H1 (cell line): Measurements from ENCODE around the gene CTXN3. TPM values are rescaled to one million over a fixed set of nuclear protein-coding genes. Genes with fewer than 3 reads are reported as not detected.

ENCODE experiments used
- CTCF ChIA-PET: fragments of 300-600 bp; sonication (Branson Sonifier 250); formaldehyde crosslinking; loops from one replicate; lab custom pipeline; 2021; ENCODE audit not compliant: partially characterized antibody; lab: Charles Lee
- POLR2A ChIA-PET: fragments of 300-600 bp; sonication (Branson Sonifier 250); formaldehyde crosslinking; loops from one replicate; lab custom pipeline; 2021; ENCODE audit warnings: inconsistent platforms; ENCODE audit not compliant: partially characterized antibody; lab: Charles Lee
- DNase-seq, 2 experiments: peaks; one replicate each; pipeline versions ENCODE4 v3.0.0 to v3.0.0-alpha.2; 2010 to 2022; ENCODE audit warnings: low spot score in 2 of 2, low read depth in 1 of 2, mixed read lengths in 1 of 2
- FAIRE-seq: peaks from 2 replicates; lab custom pipeline; 2011; peaks lifted over from hg19 to GRCh38; lab: Jason Lieb, UNC
- H2AFZ ChIP-seq: 2 replicates; pipeline ENCODE4 v1.8.1; 2012; ENCODE audit warnings: low read length, inconsistent platforms
- H2AK5ac ChIP-seq: 2 replicates; pipeline ENCODE4 v1.6.1; 2013; ENCODE audit warnings: low read depth, low read length
- H2BK120ac ChIP-seq: replicated peaks from 2 replicates; pipeline ENCODE3; 2013; ENCODE audit warnings: low read depth, low read length, inconsistent platforms
- H2BK12ac ChIP-seq: 2 replicates; pipeline ENCODE4 v1.6.1; 2013; ENCODE audit warnings: low read depth, low read length
- H2BK15ac ChIP-seq: 2 replicates; pipeline ENCODE4 v1.6.1; 2013; ENCODE audit warnings: low read length
- H2BK20ac ChIP-seq: 2 replicates; pipeline ENCODE4 v1.6.1; 2013; ENCODE audit warnings: low read length
- H2BK5ac ChIP-seq: 2 replicates; pipeline ENCODE4 v1.6.1; 2013; ENCODE audit warnings: low read depth, low read length
- H3K14ac ChIP-seq: 2 replicates; pipeline ENCODE4 v1.6.1; 2013; ENCODE audit warnings: inconsistent platforms; ENCODE audit not compliant: insufficient read length
- H3K18ac ChIP-seq: 2 replicates; pipeline ENCODE4 v1.6.1; 2013; ENCODE audit warnings: low read length; ENCODE audit errors: extremely low read depth
- H3K23ac ChIP-seq: 2 replicates; pipeline ENCODE4 v1.6.1; 2013; ENCODE audit warnings: inconsistent platforms; ENCODE audit not compliant: insufficient read length
- H3K23me2 ChIP-seq: 2 replicates; pipeline ENCODE4 v1.6.1; 2013; ENCODE audit warnings: low read depth, low read length
- H3K27ac ChIP-seq: 2 replicates; pipeline ENCODE4 v1.6.1; 2011; ENCODE audit warnings: low read depth, low read length, inconsistent platforms
- H3K27me3 ChIP-seq, 4 experiments: replicated peaks in 1 of 4; 1 replicate in 1 of 4; 2 replicates in 3 of 4; pipeline versions ENCODE4 v1.6.1 to v1.8.1; 2011 to 2013; ENCODE audit warnings: low read length in 3 of 4, mild to moderate bottlenecking in 3 of 4, inconsistent platforms in 2 of 4, mixed read lengths in 2 of 4, moderate library complexity in 1 of 4; ENCODE audit not compliant: control insufficient read depth in 3 of 4, insufficient read depth in 3 of 4; ENCODE audit errors: extremely low read depth in 1 of 4
- H3K36me3 ChIP-seq, 4 experiments: 2 replicates each; pipeline versions ENCODE4 v1.6.1 to v1.8.1; 2011 to 2013; ENCODE audit warnings: mild to moderate bottlenecking in 4 of 4, low read length in 3 of 4, moderate library complexity in 2 of 4, control low read depth in 1 of 4, inconsistent platforms in 1 of 4; ENCODE audit not compliant: insufficient read depth in 4 of 4, control insufficient read depth in 2 of 4
- H3K4ac ChIP-seq: replicated peaks from 2 replicates; pipeline ENCODE3; 2013; ENCODE audit warnings: low read length, low read depth, mixed read lengths, inconsistent platforms; ENCODE audit not compliant: insufficient read length
- H3K4me1 ChIP-seq, 4 experiments: replicated peaks in 1 of 4; 1 replicate in 1 of 4; 2 replicates in 3 of 4; pipeline versions ENCODE4 v1.6.1 to v1.8.1; 2011 to 2013; ENCODE audit warnings: low read length in 3 of 4, inconsistent platforms in 2 of 4, mixed read lengths in 1 of 4; ENCODE audit not compliant: insufficient read depth in 4 of 4, control insufficient read depth in 3 of 4
- H3K4me2 ChIP-seq, 2 experiments: 2 replicates each; pipeline versions ENCODE4 v1.6.1 to v1.8.1; 2011 to 2013; ENCODE audit warnings: low read depth in 2 of 2, low read length in 2 of 2, control low read depth in 1 of 2, inconsistent platforms in 1 of 2, mild to moderate bottlenecking in 1 of 2; ENCODE audit not compliant: insufficient read depth in 1 of 2
- H3K4me3 ChIP-seq, 4 experiments: fragments of 200-600, 300-600 bp in 1 of 4; sonication (generic), shearing (Covaris generic), sonication (Bioruptor Twin) in 1 of 4; 2 replicates each; pipeline versions ENCODE4 v1.5.1 to v1.8.1; 2011 to 2016; ENCODE audit warnings: low read length in 4 of 4, low read depth in 3 of 4, control low read depth in 2 of 4, inconsistent platforms in 2 of 4, mild to moderate bottlenecking in 2 of 4, mixed read lengths in 1 of 4, moderate library complexity in 1 of 4; ENCODE audit not compliant: insufficient read depth in 2 of 4; ENCODE audit errors: extremely low read depth in 1 of 4
- H3K56ac ChIP-seq: replicated peaks from 2 replicates; pipeline ENCODE3; 2013; ENCODE audit warnings: low read depth, mild to moderate bottlenecking, mixed read lengths, low read length, inconsistent platforms; ENCODE audit not compliant: insufficient read length
- H3K79me1 ChIP-seq: 2 replicates; pipeline ENCODE4 v1.6.1; 2013; ENCODE audit warnings: low read depth, low read length, control low read depth
- H3K79me2 ChIP-seq, 2 experiments: 2 replicates each; pipeline versions ENCODE4 v1.6.1 to v1.8.1; 2012 to 2013; ENCODE audit warnings: low read length in 2 of 2, mild to moderate bottlenecking in 2 of 2, inconsistent platforms in 1 of 2; ENCODE audit not compliant: insufficient read depth in 2 of 2, control insufficient read depth in 1 of 2
- H3K9ac ChIP-seq, 4 experiments: replicated peaks in 1 of 4; 1 replicate in 1 of 4; 2 replicates in 3 of 4; pipeline versions ENCODE4 v1.6.1 to v1.8.1; 2011 to 2013; ENCODE audit warnings: low read depth in 3 of 4, low read length in 3 of 4, control low read depth in 2 of 4, mild to moderate bottlenecking in 2 of 4, moderate library complexity in 2 of 4, inconsistent platforms in 1 of 4; ENCODE audit errors: extremely low read depth in 1 of 4
- H3K9me3 ChIP-seq, 2 experiments: 2 replicates each; pipeline versions ENCODE4 v1.6.1 to v1.8.1; 2012 to 2013; ENCODE audit warnings: mild to moderate bottlenecking in 2 of 2, moderate library complexity in 2 of 2, control low read depth in 1 of 2, inconsistent platforms in 1 of 2, low read depth in 1 of 2, low read length in 1 of 2, mixed read lengths in 1 of 2; ENCODE audit not compliant: insufficient read depth in 2 of 2
- H4K20me1 ChIP-seq, 2 experiments: replicated peaks in 1 of 2; 2 replicates each; pipeline versions ENCODE3 to v1.8.1; 2011 to 2013; ENCODE audit warnings: inconsistent platforms in 2 of 2, low read length in 2 of 2, mild to moderate bottlenecking in 1 of 2; ENCODE audit not compliant: insufficient read depth in 2 of 2, control insufficient read depth in 1 of 2
- H4K5ac ChIP-seq: 2 replicates; pipeline ENCODE4 v1.6.1; 2013; ENCODE audit warnings: low read length, low read depth, mixed read lengths, inconsistent platforms; ENCODE audit not compliant: insufficient read length
- H4K8ac ChIP-seq: 2 replicates; pipeline ENCODE4 v1.8.0; 2013; ENCODE audit warnings: mild to moderate bottlenecking, moderate library complexity, low read length, inconsistent platforms; ENCODE audit not compliant: insufficient read depth; ENCODE audit errors: extremely low read depth
- H4K91ac ChIP-seq: replicated peaks from 2 replicates; pipeline ENCODE3; 2013; ENCODE audit warnings: low read length, mixed read lengths, inconsistent platforms; ENCODE audit not compliant: insufficient read length
- RAD21 ChIP-seq, 2 experiments: IDR thresholded peaks in 1 of 2; conservative IDR thresholded peaks in 1 of 2; 2 replicates each; pipeline ENCODE4 v1.6.1; 2011; ENCODE audit warnings: low read depth in 2 of 2, low read length in 2 of 2, improper control_type of control experiment in 1 of 2, inconsistent platforms in 1 of 2, mild to moderate bottlenecking in 1 of 2, moderate library complexity in 1 of 2
- polyA plus RNA-seq, 7 experiments: library from polyadenylated mRNA; depleted of rRNA in 3 of 7; stranded (reverse) in 5 of 7; unstranded in 2 of 7; fragments of >200 nt in 5 of 7; fragments of 200-250 nt in 2 of 7; gene quantifications; 1 replicate in 5 of 7; 2 replicates in 1 of 7; 4 replicates in 1 of 7; pipeline versions ENCODE4 v1.2.1 to v1.2.3, GENCODE V29; 2011 to 2013; ENCODE audit warnings: missing spikeins in 2 of 7, mixed read lengths in 2 of 7
- total RNA-seq: library from RNA; stranded (reverse); fragmentation: NEBNext Ultra II Directional; extraction: Animal tissue kit (Norgen Biotek cat#: 25700); gene quantifications from 2 replicates; pipeline ENCODE4 v1.2.1, GENCODE V29; 2021

The CTXN3 gene
- total and polyA plus RNA-seq, 2 of the 8 experiments (the other 6 are each of a cell fraction or from before 2014, with no cell fraction given): 0.05 TPM; not detected in 1

GRCh38 chr5:127695346-127695745 lies 46.5 kb downstream of the CTXN3 start:
- H2AFZ ChIP-seq: no peak overlapping the region
- H3K9me3 ChIP-seq: no peaks in the 10 kb centered on the region
- H3K36me3 ChIP-seq: no peaks in the 10 kb centered on the region
- no peak overlapping the region for H4K5ac ChIP-seq
- no peak overlapping the region for H2BK120ac ChIP-seq
- no peaks in the 10 kb centered on the region for H3K79me1 ChIP-seq
- H3K27ac ChIP-seq: no peak overlapping the region
- no peaks in the 10 kb centered on the region for H3K27me3 ChIP-seq
- no peak overlapping the region for H2BK12ac ChIP-seq
- no peak overlapping the region for H4K8ac ChIP-seq
- no peaks in the 10 kb centered on the region for H3K23me2 ChIP-seq
- ChIA-PET POLR2A (no interaction called here), CTCF (no interaction called here)
- DNase-seq: no peak
- no peak overlapping the region for H3K14ac ChIP-seq
- no peak overlapping the region for H4K91ac ChIP-seq
- no peak overlapping the region for H3K23ac ChIP-seq
- no peak for FAIRE-seq
- no peak overlapping the region for H3K4me3 ChIP-seq
- H4K20me1 ChIP-seq: no peaks in the 10 kb centered on the region
- no peak overlapping the region for H3K4ac ChIP-seq
- H3K9ac ChIP-seq: no peak overlapping the region
- H2BK5ac ChIP-seq: no peak overlapping the region
- no peak overlapping the region for H3K18ac ChIP-seq
- H3K79me2 ChIP-seq: no peaks in the 10 kb centered on the region
- H2BK20ac ChIP-seq: no peak overlapping the region
- no peaks in the 10 kb centered on the region for H3K4me1 ChIP-seq
- H2AK5ac ChIP-seq: no peak overlapping the region
- H3K56ac ChIP-seq: no peak overlapping the region
- no peak overlapping the region for H2BK15ac ChIP-seq
- H3K4me2 ChIP-seq: no peak overlapping the region
- TF ChIP-seq RAD21 (IDR thresholded peaks at IDR 0.05 in 1 of 2, conservative IDR thresholded peaks at IDR 0.05 in 1 of 2; ENCODE audit: low read depth in 2 of 2, low read length in 2 of 2): no peak
